ENCODE data around the gene EDIL3.

The EDIL3 gene

GRCh38 chr5:83919071-83920041 lies 465.3 kb downstream of the EDIL3 start:
- H3K4me3 ChIP-seq (ENCODE audit: low read depth, low read length) = no peak overlapping the region
- no peak overlapping the region for H3K27ac ChIP-seq (ENCODE audit: low read depth, low read length)
- no peak overlapping the region for H2AFZ ChIP-seq (ENCODE audit: low read length, unreplicated experiment)

GRCh38 chr5:83917261-83917908 lies 467.3 kb downstream of the EDIL3 start:
- Histone ChIP-seq H3K27ac (ENCODE audit: low read depth, low read length) (no peak overlapping the region), H3K36me3 (ENCODE audit: insufficient read depth, low read length) (no peaks in the 10 kb centered on the region), H3K4me1 (ENCODE audit: control insufficient read depth, insufficient read depth, low read length, unreplicated experiment) (peaks cover 9% of the 10 kb centered on the region), H2AFZ (ENCODE audit: low read length, unreplicated experiment) (no peak overlapping the region), H3K27me3 (ENCODE audit: insufficient read depth, low read length) (no peaks in the 10 kb centered on the region), H3K79me2 (ENCODE audit: control insufficient read depth, insufficient read depth, low read length, unreplicated experiment) (no peaks in the 10 kb centered on the region), H3K4me3 (ENCODE audit: low read depth, low read length) (no peak overlapping the region)

More at GRCh38 chr5:83919071-83920041, 465.3 kb downstream of the EDIL3 start:
- peaks cover 13% of the 10 kb centered on the region for H3K4me1 ChIP-seq (ENCODE audit: control insufficient read depth, insufficient read depth, low read length, unreplicated experiment)
- no peaks in the 10 kb centered on the region for H3K27me3 ChIP-seq (ENCODE audit: insufficient read depth, low read length)
- H3K79me2 ChIP-seq (ENCODE audit: control insufficient read depth, insufficient read depth, low read length, unreplicated experiment) = no peaks in the 10 kb centered on the region
- H3K36me3 ChIP-seq (ENCODE audit: insufficient read depth, low read length) = no peaks in the 10 kb centered on the region

- peaks cover 9% of the 10 kb centered on the region for H3K4me1 ChIP-seq (ENCODE audit: control insufficient read depth, insufficient read depth, low read length, unreplicated experiment)
- no peak overlapping the region for H3K4me3 ChIP-seq (ENCODE audit: low read depth, low read length)
- no peak overlapping the region for H2AFZ ChIP-seq (ENCODE audit: low read length, unreplicated experiment)
- H3K27me3 ChIP-seq (ENCODE audit: insufficient read depth, low read length) = no peaks in the 10 kb centered on the region
- H3K79me2 ChIP-seq (ENCODE audit: control insufficient read depth, insufficient read depth, low read length, unreplicated experiment) = no peaks in the 10 kb centered on the region
- H3K27ac ChIP-seq (ENCODE audit: low read depth, low read length) = no peak overlapping the region
- H3K36me3 ChIP-seq (ENCODE audit: insufficient read depth, low read length) = no peaks in the 10 kb centered on the region
These were observed 469.8 kb downstream of the EDIL3 start for GRCh38 chr5:83914662-83915418.

- Histone ChIP-seq H2AFZ (ENCODE audit: low read length, unreplicated experiment) (no peak overlapping the region), H3K27me3 (ENCODE audit: insufficient read depth, low read length) (no peaks in the 10 kb centered on the region), H3K79me2 (ENCODE audit: control insufficient read depth, insufficient read depth, low read length, unreplicated experiment) (no peaks in the 10 kb centered on the region), H3K27ac (ENCODE audit: low read depth, low read length) (no peak overlapping the region), H3K4me3 (ENCODE audit: low read depth, low read length) (no peak overlapping the region), H3K4me1 (ENCODE audit: control insufficient read depth, insufficient read depth, low read length, unreplicated experiment) (peaks cover 9% of the 10 kb centered on the region), H3K36me3 (ENCODE audit: insufficient read depth, low read length) (no peaks in the 10 kb centered on the region)
These were observed 470.5 kb downstream of the EDIL3 start for GRCh38 chr5:83914199-83914598.

- Histone ChIP-seq H3K4me1 (ENCODE audit: control insufficient read depth, insufficient read depth, low read length, unreplicated experiment) (peaks cover 6% of the 10 kb centered on the region), H3K36me3 (ENCODE audit: insufficient read depth, low read length) (no peaks in the 10 kb centered on the region), H2AFZ (ENCODE audit: low read length, unreplicated experiment) (no peak overlapping the region), H3K27ac (ENCODE audit: low read depth, low read length) (no peak overlapping the region), H3K4me3 (ENCODE audit: low read depth, low read length) (no peak overlapping the region), H3K27me3 (ENCODE audit: insufficient read depth, low read length) (no peaks in the 10 kb centered on the region), H3K79me2 (ENCODE audit: control insufficient read depth, insufficient read depth, low read length, unreplicated experiment) (no peaks in the 10 kb centered on the region)
These were observed 471.1 kb downstream of the EDIL3 start for GRCh38 chr5:83913593-83913992.

- Histone ChIP-seq H3K4me3 (ENCODE audit: low read depth, low read length) (no peak overlapping the region), H3K4me1 (ENCODE audit: control insufficient read depth, insufficient read depth, low read length, unreplicated experiment) (peaks cover 5% of the 10 kb centered on the region)
These were observed 473.2 kb downstream of the EDIL3 start for GRCh38 chr5:83911367-83911919.

GRCh38 chr5:83900306-83900705 lies 484.4 kb downstream of the EDIL3 start:
- no peaks in the 10 kb centered on the region for H3K4me1 ChIP-seq (ENCODE audit: control insufficient read depth, insufficient read depth, low read length, unreplicated experiment)
- no peak overlapping the region for H3K27ac ChIP-seq (ENCODE audit: low read depth, low read length)
- no peaks in the 10 kb centered on the region for H3K36me3 ChIP-seq (ENCODE audit: insufficient read depth, low read length)
- no peak overlapping the region for H3K4me3 ChIP-seq (ENCODE audit: low read depth, low read length)
- H2AFZ ChIP-seq (ENCODE audit: low read length, unreplicated experiment) = no peak overlapping the region
- H3K27me3 ChIP-seq (ENCODE audit: insufficient read depth, low read length) = no peaks in the 10 kb centered on the region
- no peaks in the 10 kb centered on the region for H3K79me2 ChIP-seq (ENCODE audit: control insufficient read depth, insufficient read depth, low read length, unreplicated experiment)

More at GRCh38 chr5:83911367-83911919, 473.2 kb downstream of the EDIL3 start:
- Histone ChIP-seq H3K36me3 (ENCODE audit: insufficient read depth, low read length) (no peaks in the 10 kb centered on the region), H2AFZ (ENCODE audit: low read length, unreplicated experiment) (no peak overlapping the region), H3K27ac (ENCODE audit: low read depth, low read length) (no peak overlapping the region), H3K27me3 (ENCODE audit: insufficient read depth, low read length) (no peaks in the 10 kb centered on the region), H3K79me2 (ENCODE audit: control insufficient read depth, insufficient read depth, low read length, unreplicated experiment) (no peaks in the 10 kb centered on the region)

- Histone ChIP-seq H3K27ac (ENCODE audit: low read depth, low read length) (no peak overlapping the region), H2AFZ (ENCODE audit: low read length, unreplicated experiment) (no peak overlapping the region), H3K79me2 (ENCODE audit: control insufficient read depth, insufficient read depth, low read length, unreplicated experiment) (no peaks in the 10 kb centered on the region), H3K4me1 (ENCODE audit: control insufficient read depth, insufficient read depth, low read length, unreplicated experiment) (no peaks in the 10 kb centered on the region), H3K36me3 (ENCODE audit: insufficient read depth, low read length) (no peaks in the 10 kb centered on the region), H3K4me3 (ENCODE audit: low read depth, low read length) (no peak overlapping the region), H3K27me3 (ENCODE audit: insufficient read depth, low read length) (no peaks in the 10 kb centered on the region)
These were observed 485.2 kb downstream of the EDIL3 start for GRCh38 chr5:83899326-83899970.

- H2AFZ ChIP-seq (ENCODE audit: low read length, unreplicated experiment) = no peak overlapping the region
These were observed 488.8 kb downstream of the EDIL3 start for GRCh38 chr5:83895860-83896259.

GRCh38 chr5:83891261-83891660 lies 493.4 kb downstream of the EDIL3 start:
- H3K27me3 ChIP-seq (ENCODE audit: insufficient read depth, low read length) = no peaks in the 10 kb centered on the region
- no peaks in the 10 kb centered on the region for H3K36me3 ChIP-seq (ENCODE audit: insufficient read depth, low read length)
- H2AFZ ChIP-seq (ENCODE audit: low read length, unreplicated experiment) = no peak overlapping the region
- H3K4me3 ChIP-seq (ENCODE audit: low read depth, low read length) = no peak overlapping the region
- no peak overlapping the region for H3K27ac ChIP-seq (ENCODE audit: low read depth, low read length)
- H3K4me1 ChIP-seq (ENCODE audit: control insufficient read depth, insufficient read depth, low read length, unreplicated experiment) = no peaks in the 10 kb centered on the region
- H3K79me2 ChIP-seq (ENCODE audit: control insufficient read depth, insufficient read depth, low read length, unreplicated experiment) = no peaks in the 10 kb centered on the region

More at GRCh38 chr5:83895860-83896259, 488.8 kb downstream of the EDIL3 start:
- Histone ChIP-seq H3K27ac (ENCODE audit: low read depth, low read length) (no peak overlapping the region), H3K4me1 (ENCODE audit: control insufficient read depth, insufficient read depth, low read length, unreplicated experiment) (no peaks in the 10 kb centered on the region), H3K4me3 (ENCODE audit: low read depth, low read length) (no peak overlapping the region), H3K27me3 (ENCODE audit: insufficient read depth, low read length) (no peaks in the 10 kb centered on the region), H3K79me2 (ENCODE audit: control insufficient read depth, insufficient read depth, low read length, unreplicated experiment) (no peaks in the 10 kb centered on the region), H3K36me3 (ENCODE audit: insufficient read depth, low read length) (no peaks in the 10 kb centered on the region)
